ENCODE measurements around the gene TMEM184B.
A peak's percentile ranks its signal among the peaks of the same experiment; 100 is the strongest.

Gene TMEM184B

DNA sequence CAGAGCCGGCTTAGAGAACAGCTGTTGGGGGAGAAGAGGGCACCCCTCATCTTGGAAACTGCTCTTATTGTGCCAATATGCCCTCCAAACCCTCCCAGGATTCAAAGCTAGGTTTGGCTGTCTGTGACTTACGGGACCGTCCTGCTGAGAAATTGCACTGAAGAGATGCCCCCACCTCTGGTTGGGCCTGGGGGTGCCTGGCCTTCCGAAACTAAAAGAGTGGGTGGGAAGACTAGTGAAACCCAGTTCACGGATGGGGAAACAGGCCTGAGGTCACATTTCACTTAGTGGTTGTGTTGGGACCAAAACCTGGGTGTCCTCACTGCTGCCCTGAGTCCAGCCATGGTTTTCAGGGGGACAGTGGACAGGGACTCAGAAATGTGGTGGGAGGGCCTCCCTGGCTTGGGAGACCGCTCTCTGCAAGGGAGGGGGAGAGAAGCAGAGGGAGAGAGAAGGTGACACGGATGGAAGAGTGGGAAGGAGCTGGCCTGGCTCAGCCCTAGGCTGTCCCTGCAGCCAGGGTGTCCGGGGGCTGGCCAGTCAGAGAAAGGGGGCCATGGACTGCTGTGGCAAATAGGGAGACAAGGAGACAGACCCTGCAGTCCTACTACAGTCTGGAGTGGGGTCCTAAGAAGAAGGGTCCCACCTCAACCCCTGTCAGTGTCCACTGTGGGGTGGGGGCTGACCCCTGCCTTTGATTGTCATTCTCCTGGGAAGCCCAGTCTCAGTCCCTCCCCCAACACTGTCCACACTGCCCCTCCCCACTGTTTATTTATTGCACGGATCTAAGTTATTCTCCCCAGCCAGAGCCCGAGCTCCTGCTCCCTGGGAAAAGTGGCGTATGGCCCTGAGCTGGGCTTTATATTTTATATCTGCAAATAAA is 57.4 kb downstream of the TMEM184B start:
- TF ChIP-seq, protein P1, sequence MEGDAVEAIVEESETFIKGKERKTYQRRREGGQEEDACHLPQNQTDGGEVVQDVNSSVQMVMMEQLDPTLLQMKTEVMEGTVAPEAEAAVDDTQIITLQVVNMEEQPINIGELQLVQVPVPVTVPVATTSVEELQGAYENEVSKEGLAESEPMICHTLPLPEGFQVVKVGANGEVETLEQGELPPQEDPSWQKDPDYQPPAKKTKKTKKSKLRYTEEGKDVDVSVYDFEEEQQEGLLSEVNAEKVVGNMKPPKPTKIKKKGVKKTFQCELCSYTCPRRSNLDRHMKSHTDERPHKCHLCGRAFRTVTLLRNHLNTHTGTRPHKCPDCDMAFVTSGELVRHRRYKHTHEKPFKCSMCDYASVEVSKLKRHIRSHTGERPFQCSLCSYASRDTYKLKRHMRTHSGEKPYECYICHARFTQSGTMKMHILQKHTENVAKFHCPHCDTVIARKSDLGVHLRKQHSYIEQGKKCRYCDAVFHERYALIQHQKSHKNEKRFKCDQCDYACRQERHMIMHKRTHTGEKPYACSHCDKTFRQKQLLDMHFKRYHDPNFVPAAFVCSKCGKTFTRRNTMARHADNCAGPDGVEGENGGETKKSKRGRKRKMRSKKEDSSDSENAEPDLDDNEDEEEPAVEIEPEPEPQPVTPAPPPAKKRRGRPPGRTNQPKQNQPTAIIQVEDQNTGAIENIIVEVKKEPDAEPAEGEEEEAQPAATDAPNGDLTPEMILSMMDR (IDR thresholded peaks at IDR 0.05; ENCODE audit: borderline replicate concordance, insufficient read depth, low read depth, low read length), result no peak
- H3K4me3 ChIP-seq (ENCODE audit: low read depth, low read length), result no peak overlapping the region

DNA sequence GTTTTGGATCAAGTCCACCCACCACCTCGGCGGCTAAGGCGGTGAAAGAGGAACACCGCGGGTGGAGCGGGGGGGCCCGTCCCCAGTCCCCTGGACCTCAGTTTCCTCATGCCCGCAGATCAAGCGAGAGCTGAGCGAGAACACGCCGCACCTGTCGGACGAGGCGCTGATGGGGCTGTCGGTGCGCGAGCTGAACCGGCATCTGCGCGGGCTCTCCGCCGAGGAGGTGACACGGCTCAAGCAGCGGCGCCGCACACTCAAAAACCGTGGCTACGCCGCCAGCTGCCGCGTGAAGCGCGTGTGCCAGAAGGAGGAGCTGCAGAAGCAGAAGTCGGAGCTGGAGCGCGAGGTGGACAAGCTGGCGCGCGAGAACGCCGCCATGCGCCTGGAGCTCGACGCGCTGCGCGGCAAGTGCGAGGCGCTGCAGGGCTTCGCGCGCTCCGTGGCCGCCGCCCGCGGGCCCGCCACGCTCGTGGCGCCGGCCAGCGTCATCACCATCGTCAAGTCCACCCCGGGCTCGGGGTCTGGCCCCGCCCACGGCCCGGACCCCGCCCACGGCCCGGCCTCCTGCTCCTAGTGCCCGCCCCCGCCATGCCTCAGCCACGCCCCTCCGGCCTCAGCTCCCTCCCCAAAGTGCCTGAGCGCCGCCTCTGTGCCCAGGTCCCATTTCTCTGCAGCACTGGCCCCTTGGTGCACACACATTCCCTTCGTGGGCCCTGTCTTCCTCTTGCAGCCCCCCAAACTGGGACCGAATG is 58.3 kb downstream of the TMEM184B start:
- peak overlapping the region; percentile 57 for H3K4me3 ChIP-seq (ENCODE audit: low read depth, low read length)
- TF ChIP-seq, protein P1 (IDR thresholded peaks at IDR 0.05; ENCODE audit: borderline replicate concordance, insufficient read depth, low read depth, low read length), result 0 out of 2 replicates have a peak, but pooled peaks have one; percentile 31

DNA sequence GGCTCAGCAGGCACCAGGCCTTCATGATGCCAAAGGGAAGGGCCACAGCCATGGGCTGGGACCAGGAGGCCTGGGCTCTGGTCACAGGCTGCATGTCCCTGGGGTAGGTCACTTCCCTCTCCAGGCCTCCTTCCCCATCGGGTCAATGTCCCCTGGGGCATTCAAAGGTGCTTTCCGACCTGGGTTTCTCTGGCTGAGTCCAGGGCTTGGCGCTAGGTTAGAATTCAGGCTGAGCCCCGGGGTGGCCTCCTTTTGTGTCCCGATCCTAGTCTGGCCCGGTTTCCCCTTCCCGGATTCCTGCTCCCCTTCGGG is 58.9 kb downstream of the TMEM184B start:
- TF ChIP-seq, protein P1 (IDR thresholded peaks at IDR 0.05; ENCODE audit: borderline replicate concordance, insufficient read depth, low read depth, low read length), result no peak
- H3K4me3 ChIP-seq (ENCODE audit: low read depth, low read length), result peak overlapping the region; percentile 57

DNA sequence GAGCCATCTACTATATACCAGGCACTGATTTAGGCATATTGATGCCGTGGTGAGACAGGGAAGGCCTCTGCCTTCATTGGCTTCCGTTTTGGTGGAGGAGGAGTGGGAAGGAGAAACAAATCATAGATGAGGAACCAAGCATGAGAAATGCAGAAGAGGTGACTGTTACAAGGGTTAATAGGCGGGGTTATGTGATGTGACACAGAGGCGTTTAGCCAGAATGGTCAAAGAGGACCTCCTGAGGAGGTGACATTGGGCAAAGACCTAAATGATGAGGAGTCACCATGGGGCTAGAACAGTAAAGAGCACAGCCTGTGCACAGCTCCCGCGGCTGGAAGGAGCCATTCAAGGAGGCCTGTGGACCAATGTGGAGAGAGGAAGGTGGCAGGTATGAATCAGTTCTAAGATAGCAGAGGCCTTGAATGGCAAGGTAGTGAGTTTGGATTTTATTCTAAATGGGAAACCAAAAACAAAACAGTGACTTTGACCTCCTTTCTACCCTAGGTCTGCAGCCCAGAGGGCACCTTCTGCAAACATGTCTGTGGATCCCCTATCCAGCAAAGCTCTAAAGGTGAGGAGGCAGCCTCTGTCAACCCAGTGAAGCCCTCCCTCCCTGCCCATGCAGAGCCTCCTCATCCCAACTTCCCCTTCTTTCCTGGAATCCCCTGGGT is 59.4 kb downstream of the TMEM184B start:
- TF ChIP-seq, protein P1 (IDR thresholded peaks at IDR 0.05; ENCODE audit: borderline replicate concordance, insufficient read depth, low read depth, low read length), result no peak
- peak overlapping the region; percentile 57 for H3K4me3 ChIP-seq (ENCODE audit: low read depth, low read length)

DNA sequence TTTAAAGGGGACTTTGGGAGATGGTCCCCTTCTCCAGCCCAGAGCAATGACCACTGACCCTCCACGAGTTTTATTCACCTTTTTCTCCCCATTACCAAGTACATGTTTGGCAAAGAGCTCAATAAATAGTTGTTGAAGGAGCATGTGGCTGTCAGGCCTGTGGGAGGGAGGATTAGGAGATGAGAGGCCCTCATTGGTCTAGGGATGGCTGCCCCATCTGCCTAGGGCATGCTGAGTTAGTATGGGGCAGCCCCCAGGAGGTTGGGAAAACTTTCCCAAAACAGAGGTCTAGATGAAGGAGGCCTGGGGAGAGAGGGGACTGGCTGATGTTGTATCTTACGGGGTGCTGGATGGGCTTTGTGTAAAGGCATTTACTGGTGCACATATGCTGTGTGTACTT is 60.4 kb downstream of the TMEM184B start:
- no peak overlapping the region for H3K4me3 ChIP-seq (ENCODE audit: low read depth, low read length)
- TF ChIP-seq, protein P1 (IDR thresholded peaks at IDR 0.05; ENCODE audit: borderline replicate concordance, insufficient read depth, low read depth, low read length), result no peak

DNA sequence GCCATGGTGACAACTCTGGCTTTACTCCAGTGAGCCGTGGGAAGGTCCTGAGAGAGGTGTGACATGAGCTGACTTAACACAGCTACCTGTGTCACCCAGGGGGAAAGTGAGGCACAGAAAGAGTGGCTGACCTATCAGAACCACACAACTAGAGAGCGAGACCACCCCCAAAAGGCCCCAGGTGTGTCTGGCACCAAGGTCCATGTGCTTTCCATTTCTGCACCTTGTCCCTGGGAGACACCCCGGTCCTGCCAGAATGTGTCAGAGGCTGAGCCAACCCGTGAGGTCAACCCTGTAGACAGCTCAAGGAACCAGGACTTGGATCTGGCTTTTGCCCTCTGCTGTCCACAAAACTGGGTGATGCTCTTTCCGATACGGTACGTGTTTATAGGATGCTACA is 61.3 kb downstream of the TMEM184B start:
- H3K4me3 ChIP-seq (ENCODE audit: low read depth, low read length), result no peak overlapping the region
- TF ChIP-seq, protein P1 (IDR thresholded peaks at IDR 0.05; ENCODE audit: borderline replicate concordance, insufficient read depth, low read depth, low read length), result no peak
